Small intestine (tissue), 7 donors: Measurements from ENCODE around the gene DDX1. TPM values are rescaled to one million over a fixed set of nuclear protein-coding genes. Genes with fewer than 3 reads are reported as not detected.

ENCODE experiments used
- DNase-seq, 2 donors: peaks; one replicate each; pipeline versions ENCODE4 v3.0.0 to v3.0.0-alpha.2; 2013
- FAIRE-seq: peaks from 2 replicates; lab custom pipeline; 2012; peaks lifted over from hg19 to GRCh38; lab: Jason Lieb, UNC
- H3K27ac ChIP-seq, 3 donors: one replicate each; pipeline ENCODE4 v1.5.1; 2013; ENCODE audit warnings: low read length in 2 of 3, mild to moderate bottlenecking in 2 of 3, control low read depth in 1 of 3, inconsistent platforms in 1 of 3, low read depth in 1 of 3, moderate library complexity in 1 of 3
- H3K27me3 ChIP-seq, 3 donors: one replicate each; pipeline ENCODE4 v1.6.1; 2013; ENCODE audit warnings: low read length in 3 of 3, inconsistent platforms in 1 of 3; ENCODE audit not compliant: control insufficient read depth in 3 of 3, insufficient read depth in 3 of 3
- H3K36me3 ChIP-seq, 3 donors: one replicate each; pipeline ENCODE4 v1.6.1; 2013; ENCODE audit warnings: low read length in 3 of 3, inconsistent platforms in 1 of 3, low read depth in 1 of 3, mild to moderate bottlenecking in 1 of 3, moderate library complexity in 1 of 3; ENCODE audit not compliant: control insufficient read depth in 3 of 3, insufficient read depth in 2 of 3
- H3K4me1 ChIP-seq, 3 donors: one replicate each; pipeline ENCODE4 v1.6.1; 2013; ENCODE audit warnings: low read length in 2 of 3, inconsistent platforms in 1 of 3, low read depth in 1 of 3, mild to moderate bottlenecking in 1 of 3, moderate library complexity in 1 of 3; ENCODE audit not compliant: control insufficient read depth in 3 of 3, insufficient read depth in 2 of 3
- H3K4me3 ChIP-seq, 3 donors: one replicate each; pipeline ENCODE4 v1.5.1; 2013; ENCODE audit warnings: low read length in 3 of 3, control low read depth in 1 of 3, inconsistent platforms in 1 of 3, low read depth in 1 of 3, mild to moderate bottlenecking in 1 of 3, moderate library complexity in 1 of 3
- H3K9me3 ChIP-seq, 2 donors: one replicate each; pipeline ENCODE4 v1.6.1; 2013; ENCODE audit warnings: low read depth in 1 of 2, low read length in 1 of 2; ENCODE audit not compliant: control insufficient read depth in 2 of 2, insufficient read depth in 1 of 2
- WGBS, 3 donors: extraction: QIAGEN DNeasy Blood & Tissue Kit; methylation state at CpG; one replicate each; pipeline ENCODE4 v1.1.7; 2013; 5-methylcytosine and 5-hydroxymethylcytosine counted together
- polyA plus RNA-seq, 4 donors: library from polyadenylated mRNA; stranded (reverse) in 3 of 4; unstranded in 1 of 4; fragments of 200-250 nt in 3 of 4; fragments of 120-200 nt in 1 of 4; gene quantifications; one replicate each; pipeline versions ENCODE4 v1.2.1 to v1.2.3, GENCODE V29; 2013
- donor health status: healthy with polysubstance abuse.
- donor health status: control.
- donor health status: control.
- donor health status: Bipolar disorder and iron deficiency.
- donor health status: healthy.

The DDX1 gene
- polyA plus RNA-seq, 4 donors = 74.6 to 107 (median 79.4) TPM

DNA sequence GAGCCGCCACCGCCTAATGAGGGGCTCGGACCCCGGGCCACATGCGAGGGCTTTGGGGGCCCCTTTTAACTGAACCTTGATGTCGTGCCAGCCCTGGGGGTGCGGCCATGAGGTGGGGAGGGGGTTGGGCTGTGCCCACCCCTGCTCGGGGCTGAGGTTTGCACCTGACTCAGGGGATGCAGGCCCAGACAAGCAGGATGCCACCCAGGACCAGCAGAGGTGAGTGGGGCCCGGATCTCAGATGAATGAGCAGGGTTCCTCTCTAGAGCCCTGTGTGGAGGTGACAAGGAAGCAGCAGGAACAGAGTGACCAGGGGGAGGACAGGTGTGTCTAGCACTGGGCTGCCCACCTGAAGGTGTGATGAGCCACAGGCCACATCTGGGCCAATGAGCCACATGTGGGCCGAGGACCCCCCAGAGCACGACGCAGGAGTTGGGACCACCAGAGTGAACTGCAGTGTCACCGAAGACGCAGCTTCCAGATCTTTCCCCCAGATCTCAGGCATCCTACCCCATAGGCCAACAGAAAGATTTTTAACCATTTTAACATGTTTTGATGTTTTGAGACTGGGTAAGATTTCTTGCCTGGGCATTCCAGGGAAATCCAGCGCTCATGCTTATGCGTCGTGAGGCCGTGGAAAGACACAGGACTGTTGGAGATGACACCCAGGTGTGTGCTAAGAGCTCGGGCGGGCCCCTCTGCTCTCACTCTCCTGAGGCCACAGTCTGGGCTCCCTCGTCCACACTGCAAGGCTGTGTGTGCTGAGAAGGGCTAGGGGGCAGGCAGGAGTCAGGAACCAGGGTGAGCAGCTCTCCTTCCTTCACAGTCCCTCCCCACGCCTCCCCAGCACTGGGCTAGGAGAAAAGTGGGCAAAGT is 73.6 kb downstream of the DDX1 start:
- DNase-seq (peak; percentile 84 to 86), FAIRE-seq (no peak)
- 67 to 86% (median 73%) methylated on average over 22 of the region's 22 CpGs for WGBS, 3 donors
- H3K9me3 ChIP-seq = no peaks in the 10 kb centered on the region
- no peak overlapping the region for H3K4me3 ChIP-seq
- H3K4me1 ChIP-seq = peaks cover 0 to 15% (median 0%) of the 10 kb centered on the region in 3 donors
- H3K36me3 ChIP-seq = no peaks in the 10 kb centered on the region
- no peaks in the 10 kb centered on the region for H3K27me3 ChIP-seq
- no peak overlapping the region for H3K27ac ChIP-seq

GRCh38 chr2:15665943-15666460 is 74.3 kb downstream of the DDX1 start:
- H3K4me1 ChIP-seq = peaks cover 0 to 15% (median 0%) of the 10 kb centered on the region in 3 donors
- DNase-seq = no peak
- no peaks in the 10 kb centered on the region for H3K27me3 ChIP-seq
- H3K27ac ChIP-seq = no peak overlapping the region
- no peaks in the 10 kb centered on the region for H3K36me3 ChIP-seq
- no peak for FAIRE-seq
- no peak overlapping the region for H3K4me3 ChIP-seq
- WGBS, 3 donors = 66 to 92% (median 78%) methylated on average over 9 of the region's 9 CpGs
- H3K9me3 ChIP-seq = no peaks in the 10 kb centered on the region

- Histone ChIP-seq H3K9me3 (peaks cover 0 to 2% of the 10 kb centered on the region in 2 donors), H3K27ac (no peak overlapping the region), H3K4me3 (no peak overlapping the region), H3K36me3 (no peaks in the 10 kb centered on the region), H3K27me3 (no peaks in the 10 kb centered on the region), H3K4me1 (peaks cover 0 to 15% (median 0%) of the 10 kb centered on the region in 3 donors)
- WGBS, 3 donors = 81 to 84% (median 83%) methylated on average over 16 of the region's 16 CpGs
- FAIRE-seq (no peak), DNase-seq (no peak)
Observed at GRCh38 chr2:15666861-15667808, 75.5 kb downstream of the DDX1 start.

DNA sequence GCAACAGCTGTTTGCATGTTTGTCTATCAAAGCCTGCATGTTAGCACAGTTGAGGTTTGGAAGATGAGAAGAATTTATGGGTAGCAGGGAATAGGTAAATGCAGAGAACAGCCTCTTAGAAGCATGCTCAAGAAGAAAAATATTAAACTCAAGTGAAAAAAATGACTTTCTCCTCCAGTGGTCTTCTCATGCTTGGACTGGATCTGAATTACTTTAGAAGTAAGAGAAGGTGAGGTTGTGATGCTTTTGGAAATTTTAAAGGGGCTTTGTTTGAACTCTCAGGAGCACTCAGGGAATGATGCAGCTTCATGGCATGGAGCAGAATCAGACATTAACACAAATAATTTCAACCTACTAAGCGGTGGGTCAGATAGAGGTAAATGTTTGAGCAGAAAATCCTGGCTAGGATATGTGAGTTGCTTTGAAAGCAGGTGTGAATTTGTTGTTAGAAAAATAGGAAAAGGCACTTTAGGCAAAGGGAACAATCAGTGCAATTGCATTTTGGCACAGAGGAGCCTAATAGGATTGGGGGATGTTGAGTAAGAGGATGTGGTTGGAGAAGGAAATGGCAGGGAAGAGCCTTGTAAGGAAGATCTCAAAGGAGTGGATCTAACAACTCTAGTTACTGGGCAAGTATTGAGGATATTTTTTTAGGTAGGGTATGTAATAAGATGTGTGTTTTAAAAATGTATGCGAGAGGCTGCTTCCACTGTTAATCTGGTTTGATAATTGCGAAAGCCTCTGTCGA is 76.3 kb downstream of the DDX1 start:
- no peaks in the 10 kb centered on the region for H3K27me3 ChIP-seq
- FAIRE-seq (no peak), DNase-seq (no peak)
- 79 to 92% (median 92%) methylated on average over 4 of the region's 4 CpGs for WGBS, 3 donors
- H3K9me3 ChIP-seq = peaks cover 0 to 4% of the 10 kb centered on the region in 2 donors
- no peak overlapping the region for H3K4me3 ChIP-seq
- no peaks in the 10 kb centered on the region for H3K36me3 ChIP-seq
- peaks cover 0 to 15% (median 0%) of the 10 kb centered on the region in 3 donors for H3K4me1 ChIP-seq
- peak overlapping the region in 1 of 3 donors; percentile 40 for H3K27ac ChIP-seq

DNA sequence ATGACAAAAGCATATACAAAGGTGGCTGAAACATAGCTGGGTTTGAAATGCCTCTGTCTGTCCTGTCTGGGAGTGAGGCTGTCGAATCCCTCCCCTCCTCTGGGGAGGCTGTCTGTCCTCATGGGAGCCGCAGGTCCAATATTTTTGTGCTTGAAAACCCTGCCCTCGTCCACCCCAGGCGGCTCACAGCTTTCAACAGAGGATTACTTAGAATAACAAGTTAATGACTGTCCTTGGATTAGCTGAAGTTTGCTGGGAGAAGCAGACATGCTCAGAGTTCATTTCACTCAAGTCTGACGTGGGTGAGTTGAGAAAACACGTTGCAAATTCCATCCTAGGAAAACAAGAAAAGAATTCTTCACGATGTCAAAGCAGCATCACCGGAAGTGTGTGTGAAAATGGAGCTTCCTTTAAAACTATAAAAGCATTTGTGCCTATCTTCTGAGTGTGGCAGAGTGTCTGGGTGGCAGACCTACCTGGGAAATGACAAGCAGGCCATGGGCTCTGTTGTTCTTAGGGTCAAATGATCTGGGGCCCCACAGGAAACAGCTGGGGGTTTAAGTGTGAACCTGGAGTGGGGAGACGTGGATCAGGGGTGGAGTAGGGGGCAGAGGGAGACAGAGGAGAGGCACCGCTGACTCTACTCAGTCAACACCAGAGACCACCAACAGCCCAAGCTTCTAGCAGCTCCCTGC is 77.1 kb downstream of the DDX1 start:
- peak in 1 of 2 donors; percentile 59 for DNase-seq
- peak overlapping the region in 1 of 3 donors; percentile 40 for H3K27ac ChIP-seq

DNA sequence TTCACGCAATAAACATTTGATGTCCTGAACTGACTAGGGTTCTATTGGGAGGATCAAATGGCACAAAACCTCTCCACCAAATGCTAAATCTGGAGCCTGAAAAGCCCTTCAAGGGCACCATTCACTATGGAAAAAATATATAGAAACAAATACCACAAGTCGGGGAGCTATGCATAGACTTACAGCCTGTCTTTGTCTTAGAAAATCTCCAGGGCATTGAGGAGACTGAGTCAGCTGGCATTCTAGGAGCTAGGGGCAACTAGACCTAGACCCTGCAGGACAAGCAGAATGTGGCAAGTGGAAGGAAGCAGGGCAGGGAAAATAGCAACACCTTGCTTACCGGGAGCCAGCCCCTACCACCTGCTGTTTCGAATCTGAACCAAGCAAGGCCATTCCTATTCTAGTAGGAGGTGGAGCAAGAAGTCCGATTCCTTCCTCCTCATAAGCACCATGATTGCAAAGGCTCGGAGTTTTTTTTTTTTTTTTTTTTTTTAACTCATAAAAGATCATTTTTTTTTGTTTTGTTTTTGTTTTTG is 77.8 kb downstream of the DDX1 start:
- Histone ChIP-seq H3K9me3 (peaks cover 0 to 4% of the 10 kb centered on the region in 2 donors), H3K36me3 (no peaks in the 10 kb centered on the region), H3K27ac (no peak overlapping the region), H3K27me3 (no peaks in the 10 kb centered on the region), H3K4me3 (no peak overlapping the region), H3K4me1 (peaks cover 0 to 25% (median 3%) of the 10 kb centered on the region in 3 donors)
- no peak for FAIRE-seq
- DNase-seq = no peak
- WGBS, 3 donors = 81 to 91% (median 88%) methylated on average over 6 of the region's 6 CpGs

More for the DNA sequence above, 77.1 kb downstream of the DDX1 start:
- Histone ChIP-seq H3K4me1 (peaks cover 0 to 18% (median under 1%) of the 10 kb centered on the region in 3 donors), H3K9me3 (peaks cover 0 to 4% of the 10 kb centered on the region in 2 donors), H3K4me3 (no peak overlapping the region), H3K27me3 (no peaks in the 10 kb centered on the region), H3K36me3 (no peaks in the 10 kb centered on the region)
- FAIRE-seq = no peak
- WGBS, 3 donors = 48 to 55% (median 48%) methylated on average over 10 of the region's 10 CpGs

DNA sequence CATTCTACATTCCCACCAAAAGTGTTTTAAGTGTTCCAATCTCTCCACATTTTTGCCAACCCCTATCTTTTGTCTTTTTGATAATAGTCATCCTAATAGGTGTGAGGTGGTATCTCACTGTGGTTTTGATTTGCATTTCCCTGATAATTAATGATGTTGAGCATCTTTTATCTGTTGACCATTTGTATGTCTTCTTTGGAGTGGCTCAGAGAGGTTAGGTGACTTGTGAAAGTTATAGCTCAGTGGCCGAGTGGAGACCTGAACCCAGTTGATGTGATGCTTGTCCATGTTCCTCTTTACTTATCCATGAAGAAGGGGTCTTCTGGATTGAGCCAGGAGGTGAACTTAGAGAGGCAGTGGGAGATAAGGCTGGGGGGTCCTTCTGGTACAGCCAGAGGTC is 78.8 kb downstream of the DDX1 start:
- H3K4me1 ChIP-seq = peaks cover 0 to 35% (median 5%) of the 10 kb centered on the region in 3 donors
- 85 to 100% (median 87%) methylated on average over 1 of the region's 1 CpG for WGBS, 3 donors
- no peak overlapping the region for H3K4me3 ChIP-seq
- peaks cover 0 to 4% of the 10 kb centered on the region in 2 donors for H3K9me3 ChIP-seq
- no peaks in the 10 kb centered on the region for H3K36me3 ChIP-seq
- FAIRE-seq (no peak), DNase-seq (no peak)
- H3K27me3 ChIP-seq = no peaks in the 10 kb centered on the region
- H3K27ac ChIP-seq = no peak overlapping the region
